Endodermal cell (in vitro differentiated cells): Measurements from ENCODE around the gene MTFMT. TPM values are rescaled to one million over a fixed set of nuclear protein-coding genes. Genes with fewer than 3 reads are reported as not detected.

ENCODE experiments used
- DNase-seq: peaks from one replicate; pipeline ENCODE4 v3.0.0-alpha.2; 2017
- H3K27ac ChIP-seq: 2 replicates; pipeline ENCODE4 v1.5.1; 2013; ENCODE audit warnings: mild to moderate bottlenecking, low read depth, low read length, moderate library complexity
- H3K27me3 ChIP-seq: 2 replicates; pipeline ENCODE4 v1.6.1; 2013; ENCODE audit warnings: mild to moderate bottlenecking, low read length, moderate library complexity; ENCODE audit not compliant: insufficient read depth, control insufficient read depth, poor library complexity, severe bottlenecking
- H3K36me3 ChIP-seq: 2 replicates; pipeline ENCODE4 v1.7.0; 2013; ENCODE audit warnings: mild to moderate bottlenecking, low read length, moderate library complexity; ENCODE audit not compliant: control insufficient read depth, insufficient read depth
- H3K4me1 ChIP-seq: one replicate; pipeline ENCODE4 v1.7.0; 2013; ENCODE audit warnings: low read length; ENCODE audit not compliant: control insufficient read depth, insufficient read depth
- H3K4me3 ChIP-seq: 2 replicates; pipeline ENCODE4 v1.5.1; 2013; ENCODE audit warnings: mild to moderate bottlenecking, low read length, moderate library complexity
- H3K9ac ChIP-seq: 2 replicates; pipeline ENCODE4 v1.6.1; 2013; ENCODE audit warnings: mild to moderate bottlenecking, low read length, moderate library complexity; ENCODE audit not compliant: poor library complexity, severe bottlenecking; ENCODE audit errors: extremely low read depth
- H3K9me3 ChIP-seq: 2 replicates; pipeline ENCODE4 v1.6.1; 2013; ENCODE audit warnings: mild to moderate bottlenecking, low read length, moderate library complexity; ENCODE audit not compliant: control insufficient read depth
- H3K27ac Mint-ChIP-seq: 2 replicates; pipeline ENCODE4 v1.8.0; 2020; ENCODE audit warnings: mixed read lengths
- H3K27me3 Mint-ChIP-seq: 2 replicates; pipeline ENCODE4 v1.8.0; 2021; ENCODE audit warnings: mild to moderate bottlenecking, mixed read lengths; ENCODE audit not compliant: insufficient read depth
- H3K36me3 Mint-ChIP-seq: 2 replicates; pipeline ENCODE4 v1.8.0; 2020; ENCODE audit warnings: low read depth, mixed read lengths
- H3K4me1 Mint-ChIP-seq: 2 replicates; pipeline ENCODE4 v1.8.0; 2020; ENCODE audit warnings: mixed read lengths
- H3K4me3 Mint-ChIP-seq: 2 replicates; pipeline ENCODE4 v1.8.0; 2020; ENCODE audit warnings: mild to moderate bottlenecking, moderate library complexity, mixed read lengths
- H3K9me3 Mint-ChIP-seq: 2 replicates; pipeline ENCODE4 v1.8.0; 2020; ENCODE audit warnings: mild to moderate bottlenecking, mixed read lengths
- WGBS, 2 experiments: methylation state at CpG; one replicate each; pipeline versions ENCODE4 v1.1.5 to v1.1.7; 2013; ENCODE audit warnings: missing lambda C conversion rate in 2 of 2, mixed read lengths in 1 of 2; ENCODE audit not compliant: insufficient coverage in 1 of 2, insufficient read length in 1 of 2; 5-methylcytosine and 5-hydroxymethylcytosine counted together
- total RNA-seq, 2 donors: library from RNA; stranded (reverse); fragmentation: NEBNext Ultra II Directional in 1 of 2; extraction: Animal tissue kit (Norgen Biotek cat#: 25700) in 1 of 2; gene quantifications; 2 replicates in 1 of 2; 3 replicates in 1 of 2; pipeline ENCODE4 v1.2.1, GENCODE V29; 2021
- TF ChIP-seq, protein P1 (sequence below): fragments of 200-600 bp; sonication (generic); conservative IDR thresholded peaks from 2 replicates; pipeline ENCODE4 v1.5.0; 2021; ENCODE audit warnings: antibody characterized with exemption, mild to moderate bottlenecking

MTFMT gene
- total RNA-seq, 2 donors from 2014 or later = 17.8 to 23.2 TPM

DNA sequence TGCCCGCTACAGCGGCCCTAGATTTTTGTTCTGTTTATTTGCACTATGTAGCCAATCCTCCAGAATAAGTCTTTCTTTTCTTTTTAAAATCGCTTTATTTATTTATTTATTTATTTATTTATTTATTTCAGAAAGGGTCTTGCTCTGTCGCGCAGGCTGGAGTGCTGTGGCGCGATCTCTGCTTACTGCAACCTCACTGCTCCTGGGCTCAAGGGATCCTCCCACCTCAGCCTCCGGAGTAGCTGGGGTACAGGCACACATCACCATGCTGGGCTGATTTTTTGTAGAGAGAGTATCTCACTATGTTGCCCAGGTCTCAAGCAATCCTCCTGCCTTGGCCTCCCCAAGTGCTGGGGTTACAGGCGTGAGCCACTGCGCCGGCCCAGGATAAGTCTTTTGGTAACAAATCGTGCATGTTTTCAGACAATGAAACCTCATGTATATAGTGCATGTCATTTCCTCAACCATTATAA lies 333 bp upstream of the MTFMT start:
- Histone ChIP-seq H3K36me3 (peaks cover 9% of the 10 kb centered on the region), H3K9me3 (no peaks in the 10 kb centered on the region), H3K27me3 (no peaks in the 10 kb centered on the region), H3K4me1 (no peaks in the 10 kb centered on the region), H3K9ac (no peak overlapping the region), H3K27ac (no peak overlapping the region), H3K4me3 (peak overlapping the region; percentile 92)
- WGBS, 2 experiments = 72 to 95% methylated on average over 4 to 11 of the region's 12 CpGs
- H3K4me1 Mint-ChIP-seq = peaks cover 16% of the 10 kb centered on the region
- H3K36me3 Mint-ChIP-seq = peaks cover 13% of the 10 kb centered on the region
- H3K4me3 Mint-ChIP-seq = peak overlapping the region; percentile 78
- peaks cover 5% of the 10 kb centered on the region for H3K27me3 Mint-ChIP-seq
- no peaks in the 10 kb centered on the region for H3K9me3 Mint-ChIP-seq
- DNase-seq = no peak
- TF ChIP-seq, protein P1, sequence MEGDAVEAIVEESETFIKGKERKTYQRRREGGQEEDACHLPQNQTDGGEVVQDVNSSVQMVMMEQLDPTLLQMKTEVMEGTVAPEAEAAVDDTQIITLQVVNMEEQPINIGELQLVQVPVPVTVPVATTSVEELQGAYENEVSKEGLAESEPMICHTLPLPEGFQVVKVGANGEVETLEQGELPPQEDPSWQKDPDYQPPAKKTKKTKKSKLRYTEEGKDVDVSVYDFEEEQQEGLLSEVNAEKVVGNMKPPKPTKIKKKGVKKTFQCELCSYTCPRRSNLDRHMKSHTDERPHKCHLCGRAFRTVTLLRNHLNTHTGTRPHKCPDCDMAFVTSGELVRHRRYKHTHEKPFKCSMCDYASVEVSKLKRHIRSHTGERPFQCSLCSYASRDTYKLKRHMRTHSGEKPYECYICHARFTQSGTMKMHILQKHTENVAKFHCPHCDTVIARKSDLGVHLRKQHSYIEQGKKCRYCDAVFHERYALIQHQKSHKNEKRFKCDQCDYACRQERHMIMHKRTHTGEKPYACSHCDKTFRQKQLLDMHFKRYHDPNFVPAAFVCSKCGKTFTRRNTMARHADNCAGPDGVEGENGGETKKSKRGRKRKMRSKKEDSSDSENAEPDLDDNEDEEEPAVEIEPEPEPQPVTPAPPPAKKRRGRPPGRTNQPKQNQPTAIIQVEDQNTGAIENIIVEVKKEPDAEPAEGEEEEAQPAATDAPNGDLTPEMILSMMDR = no peak
- no peak overlapping the region for H3K27ac Mint-ChIP-seq

DNA sequence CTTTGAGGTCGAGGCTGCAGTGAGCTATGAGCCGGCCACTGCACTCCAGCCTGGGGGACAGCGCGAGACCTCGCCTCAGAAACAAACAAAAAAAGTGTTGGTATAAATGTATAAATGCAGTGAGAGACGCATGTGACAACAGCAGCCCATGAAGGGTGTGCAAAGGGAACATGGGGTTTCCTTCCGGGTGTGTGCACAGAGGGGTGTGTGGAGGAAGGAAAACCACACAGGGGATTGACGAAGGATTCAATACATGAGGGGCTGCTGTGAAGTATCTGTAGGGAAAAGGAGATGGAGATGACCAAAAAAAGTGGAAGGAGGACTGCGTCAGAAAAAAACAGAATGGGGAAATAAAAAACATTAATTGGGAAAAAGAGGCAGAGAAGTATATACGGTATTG lies 1.1 kb downstream of the MTFMT start:
- H3K27me3 Mint-ChIP-seq = peaks cover 5% of the 10 kb centered on the region
- H3K27ac ChIP-seq = no peak overlapping the region
- H3K4me1 ChIP-seq = no peaks in the 10 kb centered on the region
- DNase-seq = no peak
- H3K9me3 Mint-ChIP-seq = no peaks in the 10 kb centered on the region
- peaks cover 9% of the 10 kb centered on the region for H3K36me3 ChIP-seq
- peak overlapping the region; percentile 78 for H3K4me3 Mint-ChIP-seq
- no peaks in the 10 kb centered on the region for H3K27me3 ChIP-seq
- H3K27ac Mint-ChIP-seq = no peak overlapping the region
- peak overlapping the region; percentile 92 for H3K4me3 ChIP-seq
- TF ChIP-seq, protein P1 = no peak
- peak overlapping the region; percentile 33 for H3K9ac ChIP-seq
- 88 to 99% methylated on average over 7 to 9 of the region's 10 CpGs for WGBS, 2 experiments
- H3K9me3 ChIP-seq = no peaks in the 10 kb centered on the region
- peaks cover 22% of the 10 kb centered on the region for H3K36me3 Mint-ChIP-seq
- peaks cover 16% of the 10 kb centered on the region for H3K4me1 Mint-ChIP-seq

DNA sequence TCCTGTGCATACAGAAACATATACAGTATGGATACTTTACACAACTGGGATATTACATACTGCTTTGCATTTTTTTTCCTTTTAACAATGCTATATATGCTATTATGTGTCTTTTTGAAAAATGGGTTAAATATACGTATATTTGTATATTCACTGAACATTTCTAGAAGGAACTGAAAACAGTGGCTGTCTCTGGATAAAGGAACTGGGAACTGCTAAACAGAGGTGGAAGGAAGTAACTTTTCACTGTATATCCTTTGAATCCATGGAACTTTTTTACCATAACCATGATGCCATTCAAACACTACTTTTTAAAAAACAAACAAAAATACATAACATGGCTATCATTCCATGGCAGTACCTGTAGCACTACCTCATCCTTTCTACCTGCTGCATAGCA lies 1.8 kb downstream of the MTFMT start:
- Histone ChIP-seq H3K36me3 (peaks cover 9% of the 10 kb centered on the region), H3K9ac (no peak overlapping the region), H3K4me1 (no peaks in the 10 kb centered on the region), H3K27ac (no peak overlapping the region), H3K4me3 (no peak overlapping the region), H3K27me3 (no peaks in the 10 kb centered on the region), H3K9me3 (no peaks in the 10 kb centered on the region)
- H3K27me3 Mint-ChIP-seq = peaks cover 5% of the 10 kb centered on the region
- no peak for DNase-seq
- peaks cover 26% of the 10 kb centered on the region for H3K36me3 Mint-ChIP-seq
- H3K4me3 Mint-ChIP-seq = peak overlapping the region; percentile 78
- no peak overlapping the region for H3K27ac Mint-ChIP-seq
- no peaks in the 10 kb centered on the region for H3K9me3 Mint-ChIP-seq
- 89 to 100% methylated on average over 1 of the region's 1 CpG for WGBS, 2 experiments
- TF ChIP-seq, protein P1 = no peak
- H3K4me1 Mint-ChIP-seq = peaks cover 14% of the 10 kb centered on the region
